Suprapubic skin (tissue), 4 donors: ENCODE results near the gene GCLM.
"Not testable (repeated sequence)": the region's sequence is repeated elsewhere in the genome, so short reads cannot be mapped to it uniquely, and the experiment has no call there.

Experiments
- CTCF ChIP-seq, 2 donors: fragments of 200-600 bp in 1 of 2; fragments of 450-650 bp in 1 of 2; sonication (generic) in 1 of 2; IDR thresholded peaks; one replicate each; pipeline ENCODE4 v1.5.1; 2016 to 2019; ENCODE audit warnings: antibody characterized with exemption in 2 of 2, mild to moderate bottlenecking in 1 of 2, moderate library complexity in 1 of 2
- EP300 ChIP-seq: sonication (generic); formaldehyde crosslinking; IDR thresholded peaks from one replicate; pipeline ENCODE4 v1.6.1; 2017; ENCODE audit warnings: antibody characterized with exemption
- POLR2A ChIP-seq, 2 donors: fragments of 450-650 bp; IDR thresholded peaks; one replicate each; pipeline ENCODE4 v1.6.1; 2017; ENCODE audit warnings: antibody characterized with exemption in 2 of 2, mild to moderate bottlenecking in 2 of 2, moderate library complexity in 2 of 2
- POLR2AphosphoS5 ChIP-seq, 3 donors: sonication (generic); formaldehyde crosslinking; IDR thresholded peaks; one replicate each; pipeline ENCODE4 v1.6.1; 2017; ENCODE audit warnings: antibody characterized with exemption in 3 of 3

- TF ChIP-seq POLR2A (IDR thresholded peaks at IDR 0.05); CTCF (IDR thresholded peaks at IDR 0.05); POLR2AphosphoS5 (IDR thresholded peaks at IDR 0.05); EP300: not testable (repeated sequence)
These were observed 1.6 kb upstream of the GCLM start for GRCh38 chr1:93910880-93911279.
